ENCODE results near the gene CPNE8.
A peak's percentile ranks its signal among the peaks of the same experiment; 100 is the strongest.

The CPNE8 gene

GRCh38 chr12:38898001-38898684 lies 7.2 kb downstream of the CPNE8 start:
- H3K4me3 ChIP-seq (ENCODE audit: low read length) = no peak overlapping the region
- no peak for DNase-seq (ENCODE audit: low read depth)
- TF ChIP-seq CTCF (IDR thresholded peaks at IDR 0.05; ENCODE audit: insufficient read depth, low read depth, low read length, missing control alignments) = no peak

GRCh38 chr12:38895446-38895845 lies 9.9 kb downstream of the CPNE8 start:
- DNase-seq (ENCODE audit: low read depth) = no peak
- TF ChIP-seq CTCF (IDR thresholded peaks at IDR 0.05; ENCODE audit: insufficient read depth, low read depth, low read length, missing control alignments) = no peak
- no peak overlapping the region for H3K4me3 ChIP-seq (ENCODE audit: low read length)

GRCh38 chr12:38892976-38893375 lies 12.4 kb downstream of the CPNE8 start:
- TF ChIP-seq CTCF (IDR thresholded peaks at IDR 0.05; ENCODE audit: insufficient read depth, low read depth, low read length, missing control alignments) = no peak
- DNase-seq (ENCODE audit: low read depth) = no peak

GRCh38 chr12:38892087-38892786 lies 13.2 kb downstream of the CPNE8 start:
- no peak overlapping the region for H3K4me3 ChIP-seq (ENCODE audit: low read length)
- no peak for TF ChIP-seq CTCF (IDR thresholded peaks at IDR 0.05; ENCODE audit: insufficient read depth, low read depth, low read length, missing control alignments)
- peak; percentile 77 for DNase-seq (ENCODE audit: low read depth)

More at GRCh38 chr12:38892976-38893375, 12.4 kb downstream of the CPNE8 start:
- no peak overlapping the region for H3K4me3 ChIP-seq (ENCODE audit: low read length)

- DNase-seq (ENCODE audit: low read depth) = peak; percentile 53
- TF ChIP-seq CTCF (IDR thresholded peaks at IDR 0.05; ENCODE audit: insufficient read depth, low read depth, low read length, missing control alignments) = no peak
- no peak overlapping the region for H3K4me3 ChIP-seq (ENCODE audit: low read length)
Observed at GRCh38 chr12:38890102-38890855, 15.1 kb downstream of the CPNE8 start.

- DNase-seq (ENCODE audit: low read depth) = no peak
- no peak overlapping the region for H3K4me3 ChIP-seq (ENCODE audit: low read length)
- no peak for TF ChIP-seq CTCF (IDR thresholded peaks at IDR 0.05; ENCODE audit: insufficient read depth, low read depth, low read length, missing control alignments)
Observed at GRCh38 chr12:38889297-38889815, 16.0 kb downstream of the CPNE8 start.

All from epithelial cell of esophagus (primary cell).